Measurements from ENCODE around the gene CACNB4. TPM values are rescaled to one million over a fixed set of nuclear protein-coding genes. Genes with fewer than 3 reads are reported as not detected.

Gene CACNB4
- total RNA-seq, 1 experiment from 2014 or later, result 1.7 TPM

DNA sequence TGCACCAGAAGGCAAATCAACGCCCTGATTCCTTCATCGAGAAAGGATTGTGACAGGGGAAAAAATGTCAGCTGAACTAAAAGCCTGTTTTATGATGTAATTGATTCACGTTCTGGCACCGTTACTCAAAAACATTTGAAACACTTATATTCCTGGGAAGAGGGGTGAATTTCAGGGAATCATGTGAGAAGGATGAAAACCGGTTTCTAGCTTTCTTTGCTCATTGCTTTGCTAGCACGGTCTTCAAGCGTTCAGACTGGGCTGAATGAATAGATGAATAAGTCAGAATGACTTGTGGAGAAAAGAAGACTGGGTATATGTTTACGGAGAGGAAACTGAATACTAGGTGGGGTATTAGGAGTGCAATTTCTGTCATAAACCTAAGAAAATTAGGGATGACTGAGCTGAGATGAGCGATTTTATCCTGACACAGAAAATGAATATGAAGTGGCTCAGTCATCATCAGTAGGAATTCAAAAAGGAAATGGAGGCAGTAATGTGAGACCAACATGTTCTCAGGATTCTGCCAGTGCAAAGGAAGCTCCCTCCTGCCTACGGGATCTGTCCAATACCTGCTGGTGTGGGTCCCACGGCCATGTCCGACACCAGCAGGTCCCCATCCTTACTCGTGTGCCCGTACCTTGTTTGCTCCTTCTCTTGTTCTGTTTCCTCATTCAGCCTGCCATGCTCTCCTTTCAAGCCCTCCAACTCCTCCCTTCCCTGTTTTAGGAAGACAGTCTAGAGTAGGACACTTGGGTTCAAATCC, 146.0 kb downstream of the CACNB4 start:
- CTCF ChIA-PET, result no interaction called here
- no TSS peak for BruUV-seq (replicated peaks)
- DNase-seq (ENCODE audit: low read depth, low spot score), result no peak

DNA sequence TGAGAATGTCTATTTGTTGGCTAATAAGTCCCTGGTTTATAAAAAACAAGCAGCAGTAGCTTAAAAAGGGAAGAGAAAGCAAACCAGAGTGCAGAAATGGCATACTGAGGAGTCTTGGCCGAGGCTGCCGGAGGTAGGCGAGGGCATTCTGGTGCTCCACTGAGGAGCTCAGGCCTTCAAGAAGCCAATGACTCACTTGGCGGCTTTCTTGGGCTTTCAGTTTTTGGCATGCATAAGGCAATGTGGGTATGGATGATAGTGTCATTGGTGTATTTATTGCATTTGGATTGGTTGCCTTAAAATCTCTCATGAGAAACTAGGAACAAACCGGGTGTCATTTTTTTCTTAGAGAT, 151.1 kb downstream of the CACNB4 start:
- Histone ChIP-seq H3K36me3 (ENCODE audit: control insufficient read depth, insufficient read depth, low read length) (no peaks in the 10 kb centered on the region), H3K27ac (ENCODE audit: low read length) (no peak overlapping the region), H3K9me3 (ENCODE audit: control insufficient read depth, insufficient read depth, low read depth, low read length) (no peaks in the 10 kb centered on the region), H3K4me3 (ENCODE audit: low read depth in 2 of 2, low read length in 2 of 2) (no peak overlapping the region), H3K4me1 (ENCODE audit: control insufficient read depth, insufficient read depth, low read length) (no peaks in the 10 kb centered on the region), H3K27me3 (ENCODE audit: control insufficient read depth, insufficient read depth, low read length) (peaks cover 10% of the 10 kb centered on the region)
- POLR2A ChIA-PET, result no interaction called here
- intact Hi-C loops (cut with micrococcal nuclease; ENCODE audit: unreplicated experiment), result no loop called here
- CTCF ChIA-PET, result interaction anchor here (0.6 kb wide), 1 partner anchor 229 kb away, joined by 3 read pairs; no protein-coding TSS in a partner anchor
- no peak for TF ChIP-seq SIN3A (IDR thresholded peaks at IDR 0.05; ENCODE audit: borderline replicate concordance, insufficient read depth, low read depth, low read length)
- no peak for TF ChIP-seq POLR2AphosphoS5 (IDR thresholded peaks at IDR 0.05; ENCODE audit: low read depth, low read length)
- TF ChIP-seq, protein P1, sequence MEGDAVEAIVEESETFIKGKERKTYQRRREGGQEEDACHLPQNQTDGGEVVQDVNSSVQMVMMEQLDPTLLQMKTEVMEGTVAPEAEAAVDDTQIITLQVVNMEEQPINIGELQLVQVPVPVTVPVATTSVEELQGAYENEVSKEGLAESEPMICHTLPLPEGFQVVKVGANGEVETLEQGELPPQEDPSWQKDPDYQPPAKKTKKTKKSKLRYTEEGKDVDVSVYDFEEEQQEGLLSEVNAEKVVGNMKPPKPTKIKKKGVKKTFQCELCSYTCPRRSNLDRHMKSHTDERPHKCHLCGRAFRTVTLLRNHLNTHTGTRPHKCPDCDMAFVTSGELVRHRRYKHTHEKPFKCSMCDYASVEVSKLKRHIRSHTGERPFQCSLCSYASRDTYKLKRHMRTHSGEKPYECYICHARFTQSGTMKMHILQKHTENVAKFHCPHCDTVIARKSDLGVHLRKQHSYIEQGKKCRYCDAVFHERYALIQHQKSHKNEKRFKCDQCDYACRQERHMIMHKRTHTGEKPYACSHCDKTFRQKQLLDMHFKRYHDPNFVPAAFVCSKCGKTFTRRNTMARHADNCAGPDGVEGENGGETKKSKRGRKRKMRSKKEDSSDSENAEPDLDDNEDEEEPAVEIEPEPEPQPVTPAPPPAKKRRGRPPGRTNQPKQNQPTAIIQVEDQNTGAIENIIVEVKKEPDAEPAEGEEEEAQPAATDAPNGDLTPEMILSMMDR (IDR thresholded peaks at IDR 0.05), result no peak
- no peak for TF ChIP-seq TCF7L2 (IDR thresholded peaks at IDR 0.05; ENCODE audit: low read depth, low read length)
- TF ChIP-seq, protein P2, sequence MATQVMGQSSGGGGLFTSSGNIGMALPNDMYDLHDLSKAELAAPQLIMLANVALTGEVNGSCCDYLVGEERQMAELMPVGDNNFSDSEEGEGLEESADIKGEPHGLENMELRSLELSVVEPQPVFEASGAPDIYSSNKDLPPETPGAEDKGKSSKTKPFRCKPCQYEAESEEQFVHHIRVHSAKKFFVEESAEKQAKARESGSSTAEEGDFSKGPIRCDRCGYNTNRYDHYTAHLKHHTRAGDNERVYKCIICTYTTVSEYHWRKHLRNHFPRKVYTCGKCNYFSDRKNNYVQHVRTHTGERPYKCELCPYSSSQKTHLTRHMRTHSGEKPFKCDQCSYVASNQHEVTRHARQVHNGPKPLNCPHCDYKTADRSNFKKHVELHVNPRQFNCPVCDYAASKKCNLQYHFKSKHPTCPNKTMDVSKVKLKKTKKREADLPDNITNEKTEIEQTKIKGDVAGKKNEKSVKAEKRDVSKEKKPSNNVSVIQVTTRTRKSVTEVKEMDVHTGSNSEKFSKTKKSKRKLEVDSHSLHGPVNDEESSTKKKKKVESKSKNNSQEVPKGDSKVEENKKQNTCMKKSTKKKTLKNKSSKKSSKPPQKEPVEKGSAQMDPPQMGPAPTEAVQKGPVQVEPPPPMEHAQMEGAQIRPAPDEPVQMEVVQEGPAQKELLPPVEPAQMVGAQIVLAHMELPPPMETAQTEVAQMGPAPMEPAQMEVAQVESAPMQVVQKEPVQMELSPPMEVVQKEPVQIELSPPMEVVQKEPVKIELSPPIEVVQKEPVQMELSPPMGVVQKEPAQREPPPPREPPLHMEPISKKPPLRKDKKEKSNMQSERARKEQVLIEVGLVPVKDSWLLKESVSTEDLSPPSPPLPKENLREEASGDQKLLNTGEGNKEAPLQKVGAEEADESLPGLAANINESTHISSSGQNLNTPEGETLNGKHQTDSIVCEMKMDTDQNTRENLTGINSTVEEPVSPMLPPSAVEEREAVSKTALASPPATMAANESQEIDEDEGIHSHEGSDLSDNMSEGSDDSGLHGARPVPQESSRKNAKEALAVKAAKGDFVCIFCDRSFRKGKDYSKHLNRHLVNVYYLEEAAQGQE (IDR thresholded peaks at IDR 0.05; ENCODE audit: insufficient read depth in 1 of 2, low read depth in 2 of 2, low read length in 1 of 2), result no peak
- BruUV-seq (replicated peaks), result no TSS peak
- ATAC-seq, result no peak
- in situ Hi-C loops (cut with HindIII; ENCODE audit: low pct_unique_long_range_greater_than_20kb, low sequenced_read_pairs), result no loop called here
- no peak for DNase-seq (ENCODE audit: low read depth, low spot score)

More for the DNA sequence above, 146.0 kb downstream of the CACNB4 start:
- peaks cover 20% of the 10 kb centered on the region for H3K27me3 ChIP-seq (ENCODE audit: control insufficient read depth, insufficient read depth, low read length)
- in situ Hi-C loops (cut with HindIII; ENCODE audit: low pct_unique_long_range_greater_than_20kb, low sequenced_read_pairs), result no loop called here
- ATAC-seq, result no peak
- POLR2A ChIA-PET, result no interaction called here
- no peaks in the 10 kb centered on the region for H3K36me3 ChIP-seq (ENCODE audit: control insufficient read depth, insufficient read depth, low read length)
- H3K9me3 ChIP-seq (ENCODE audit: control insufficient read depth, insufficient read depth, low read depth, low read length), result no peaks in the 10 kb centered on the region
- H3K27ac ChIP-seq (ENCODE audit: low read length), result no peak overlapping the region
- TF ChIP-seq, protein P1 (IDR thresholded peaks at IDR 0.05), result no peak
- TF ChIP-seq POLR2AphosphoS5 (IDR thresholded peaks at IDR 0.05; ENCODE audit: low read depth, low read length), result no peak
- no peak for TF ChIP-seq SIN3A (IDR thresholded peaks at IDR 0.05; ENCODE audit: borderline replicate concordance, insufficient read depth, low read depth, low read length)
- TF ChIP-seq TCF7L2 (IDR thresholded peaks at IDR 0.05; ENCODE audit: low read depth, low read length), result no peak
- TF ChIP-seq, protein P2 (IDR thresholded peaks at IDR 0.05; ENCODE audit: insufficient read depth in 1 of 2, low read depth in 2 of 2, low read length in 1 of 2), result no peak
- no peak overlapping the region for H3K4me3 ChIP-seq (ENCODE audit: low read depth in 2 of 2, low read length in 2 of 2)
- intact Hi-C loops (cut with micrococcal nuclease; ENCODE audit: unreplicated experiment), result no loop called here
- no peaks in the 10 kb centered on the region for H3K4me1 ChIP-seq (ENCODE audit: control insufficient read depth, insufficient read depth, low read length)

Data from Panc1 (cell line).